HG03064 (cell line): ENCODE results near the gene SEMA3F.
"Not testable (repeated sequence)": the region's sequence is repeated elsewhere in the genome, so short reads cannot be mapped to it uniquely, and the experiment has no call there.

Experiments used
- ATAC-seq: cut with Tn5 transposase; IDR thresholded peaks from one replicate; pipeline ENCODE4 v1.9.1; 2021; ENCODE audit warnings: low read depth; ENCODE audit not compliant: unreplicated experiment

SEMA3F gene

DNA sequence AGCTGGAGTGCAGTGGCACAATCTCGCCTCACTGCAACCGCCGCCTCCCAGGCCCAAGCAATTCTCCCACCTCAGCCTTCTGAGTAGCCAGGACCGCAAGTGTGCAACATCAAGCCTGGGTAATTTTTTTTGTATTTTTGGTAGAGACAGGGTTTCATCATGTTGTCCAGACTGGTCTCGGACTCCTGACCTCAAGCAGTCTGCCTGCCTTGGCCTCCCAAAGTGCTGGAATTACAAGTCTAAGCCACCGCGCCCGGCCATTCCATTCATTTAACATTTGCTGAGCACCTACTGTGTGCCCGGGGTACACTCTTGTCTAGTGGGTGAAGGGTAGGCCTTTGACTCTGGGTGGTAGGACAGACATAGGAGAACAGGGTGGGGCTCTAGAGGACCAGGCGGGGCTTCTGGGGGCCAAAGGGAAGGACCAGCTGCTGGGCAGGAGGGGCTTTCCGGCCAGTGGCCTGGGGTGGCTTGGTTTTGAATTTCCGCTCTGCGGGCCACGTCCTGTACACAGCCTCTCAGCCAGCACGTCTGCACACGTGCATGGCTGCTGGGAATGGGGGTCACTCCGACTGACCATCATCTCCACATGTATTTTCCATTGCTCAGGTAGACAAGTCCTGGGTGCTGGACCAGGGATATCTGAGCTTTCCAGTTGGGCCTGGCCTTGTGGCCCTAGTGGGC, 52.4 kb downstream of the SEMA3F start:
- ATAC-seq: no peak

DNA sequence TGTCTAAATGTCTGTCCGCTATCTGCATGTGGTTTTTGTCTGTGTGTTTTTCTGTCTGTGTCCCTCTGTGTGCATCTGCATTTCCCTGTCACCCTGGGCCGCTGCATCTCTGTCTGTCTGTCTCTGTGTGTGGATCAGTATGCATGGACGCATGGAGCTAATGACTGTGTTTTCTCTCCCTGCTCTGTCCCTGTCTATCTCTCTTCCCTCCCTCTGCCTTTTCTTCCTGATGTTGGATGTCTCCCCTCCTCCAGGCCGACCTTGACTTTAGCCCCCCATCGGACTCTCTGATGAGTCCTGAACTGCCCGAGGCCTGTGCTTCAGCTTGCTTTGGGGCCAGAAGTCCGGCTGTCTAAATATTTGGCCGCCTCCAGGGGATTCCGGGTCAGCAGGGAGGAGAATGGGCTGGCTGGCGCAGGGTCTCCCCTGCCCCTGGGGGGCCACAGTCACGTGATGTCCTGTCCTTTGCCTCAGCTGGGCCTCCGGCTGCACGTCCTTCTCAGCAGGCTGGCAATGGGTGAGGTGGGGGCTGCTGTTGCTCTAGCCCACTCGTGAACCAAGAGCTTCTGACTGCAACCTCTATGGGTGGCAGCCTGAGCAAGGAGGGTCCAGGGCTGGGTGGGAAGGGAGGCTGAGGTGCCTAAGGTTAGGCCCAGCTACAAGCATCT, 53.7 kb downstream of the SEMA3F start:
- no peak for ATAC-seq

DNA sequence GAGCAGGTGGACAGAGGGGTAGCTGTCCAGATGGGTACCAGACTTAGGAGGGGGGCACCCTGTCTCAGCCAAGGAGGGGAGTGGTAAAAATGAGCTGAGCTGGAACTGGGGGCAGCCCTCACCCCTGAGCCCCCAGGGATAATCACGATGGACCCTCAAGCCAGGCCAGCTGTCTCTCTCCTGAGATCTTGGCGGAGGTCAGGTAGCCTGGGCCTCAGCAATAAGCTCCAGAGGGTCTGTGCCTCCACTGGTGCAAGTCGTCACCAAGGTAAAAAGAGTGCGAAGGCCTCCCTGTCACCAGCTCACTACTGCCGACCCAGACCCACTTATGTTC, 55.0 kb downstream of the SEMA3F start:
- no peak for ATAC-seq

DNA sequence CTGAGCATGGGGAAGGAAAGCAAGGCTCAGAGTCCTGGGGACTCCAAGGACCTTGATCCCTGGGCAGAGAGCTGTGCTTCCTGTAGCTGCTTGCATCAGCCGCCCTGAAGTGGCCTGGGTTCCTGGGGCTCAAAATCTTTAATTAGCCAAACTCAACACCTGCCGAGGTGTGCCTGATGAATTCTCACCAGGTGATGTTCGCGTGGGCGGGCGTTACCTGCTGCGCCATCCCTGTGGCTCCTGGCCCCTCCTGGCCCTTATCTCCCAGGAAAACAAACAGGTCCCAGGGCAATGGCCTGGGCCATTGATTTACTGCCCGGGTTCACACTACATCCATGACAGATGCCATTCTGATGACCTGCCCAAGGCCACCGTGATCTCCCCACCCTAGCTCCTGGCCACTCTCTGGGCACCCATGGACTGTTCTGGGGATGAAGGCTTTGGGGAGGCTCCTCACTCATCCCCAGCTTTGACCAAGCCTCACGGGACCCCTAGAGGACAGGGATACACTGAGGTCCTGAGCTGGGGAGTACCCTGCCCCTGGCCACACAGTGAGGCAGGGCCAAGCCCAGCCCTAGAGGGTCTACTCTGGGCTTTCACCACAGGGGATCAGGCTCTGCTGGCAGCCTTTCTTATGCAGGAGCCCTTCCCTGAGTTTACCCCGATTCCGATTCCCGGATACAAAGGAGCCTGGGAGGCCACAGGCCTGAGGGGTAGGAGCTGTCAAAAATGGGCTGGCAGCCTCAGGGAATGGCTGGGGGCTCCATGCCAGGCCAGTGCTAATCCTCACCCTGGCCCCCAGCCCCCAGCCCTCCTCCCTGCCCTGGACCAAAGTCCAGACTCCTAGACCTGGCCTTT, 55.6 kb downstream of the SEMA3F start:
- no peak for ATAC-seq

GRCh38 chr3:50211368-50211717, 56.2 kb downstream of the SEMA3F start:
- ATAC-seq: not testable (repeated sequence)

GRCh38 chr3:50211930-50212329, 56.8 kb downstream of the SEMA3F start:
- ATAC-seq: no peak

DNA sequence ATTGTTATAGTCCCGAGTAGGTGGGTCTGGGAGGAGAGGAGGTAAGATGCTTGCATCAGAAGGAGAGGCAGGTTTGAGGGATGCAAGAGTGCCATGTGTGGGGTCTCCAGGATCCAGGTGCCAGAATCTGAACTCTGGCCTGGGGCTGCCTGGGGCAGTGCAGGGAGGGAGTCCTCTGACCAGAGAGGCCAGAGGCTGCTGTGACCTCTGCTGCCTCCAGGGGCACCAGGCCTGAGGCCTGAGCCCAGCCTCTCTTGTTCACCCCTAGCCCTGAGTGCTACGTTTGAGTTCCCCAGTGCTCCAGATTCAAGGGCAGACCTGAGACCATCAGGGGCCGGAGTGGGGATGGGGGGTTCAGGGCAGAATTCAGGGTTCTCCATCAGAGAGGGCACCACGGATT, 57.4 kb downstream of the SEMA3F start:
- ATAC-seq: no peak

- no peak for ATAC-seq
Measured at GRCh38 chr3:50212971-50213370, 57.8 kb downstream of the SEMA3F start.

DNA sequence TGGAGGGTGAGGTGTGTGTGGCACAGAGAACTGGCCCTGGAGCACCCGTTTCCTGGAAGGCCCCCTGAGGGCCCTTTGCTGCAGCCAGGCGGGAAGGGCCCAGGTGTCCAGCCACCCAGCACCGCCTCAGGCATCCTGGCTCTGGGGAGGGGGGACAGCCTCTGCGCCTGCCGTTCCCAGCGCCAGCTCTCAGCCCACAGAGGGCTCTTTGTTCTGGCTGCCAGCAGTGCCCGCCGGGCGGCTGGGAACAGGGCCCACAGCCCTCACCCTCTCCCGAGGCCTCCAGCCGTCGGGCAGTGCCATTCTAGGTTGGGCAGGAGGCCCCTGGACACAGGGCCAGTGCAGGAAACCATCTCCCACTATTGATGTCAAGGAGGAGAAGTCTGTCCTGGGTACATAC, 58.2 kb downstream of the SEMA3F start:
- ATAC-seq: no peak

DNA sequence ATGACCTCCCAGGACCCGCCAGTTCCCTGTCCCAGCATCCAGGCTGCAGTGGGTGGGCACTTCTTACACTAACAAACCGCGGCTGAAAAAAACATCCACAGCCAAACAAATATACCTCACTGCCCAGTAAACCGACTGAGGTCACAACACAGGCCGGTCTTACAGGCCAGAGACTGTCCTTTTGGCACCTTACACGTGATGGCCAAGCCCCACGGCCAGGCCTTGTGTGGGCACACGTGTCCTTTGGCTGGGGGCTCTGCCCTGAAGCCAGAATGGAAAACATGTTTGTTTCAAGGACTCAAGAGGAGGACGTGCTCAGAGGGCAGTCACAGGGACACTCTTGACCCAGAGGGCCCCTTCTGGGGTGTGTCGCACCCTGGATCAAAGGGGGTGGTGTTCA, 59.7 kb downstream of the SEMA3F start:
- no peak for ATAC-seq

- no peak for ATAC-seq
Measured at GRCh38 chr3:50215529-50215928, 60.4 kb downstream of the SEMA3F start.

- ATAC-seq: no peak
Measured at GRCh38 chr3:50217681-50218080, 62.6 kb downstream of the SEMA3F start.

DNA sequence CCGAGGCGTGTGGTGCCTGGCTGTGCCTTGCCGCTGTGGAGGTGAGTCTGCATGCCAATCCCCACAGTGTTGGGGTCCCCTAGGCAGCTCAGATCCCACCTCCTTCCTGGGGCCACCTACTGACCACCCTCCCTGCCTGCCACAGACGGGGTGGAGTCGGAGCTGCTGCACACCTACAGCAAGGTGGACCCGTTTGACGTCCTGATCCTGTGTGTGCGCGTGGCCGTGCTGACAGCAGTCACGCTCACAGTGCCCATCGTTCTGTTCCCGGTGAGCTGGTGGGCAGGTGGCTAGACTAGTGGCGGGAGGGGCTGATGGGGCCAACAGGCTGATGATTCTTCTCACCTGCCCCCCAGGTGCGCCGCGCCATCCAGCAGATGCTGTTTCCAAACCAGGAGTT, 63.3 kb downstream of the SEMA3F start:
- ATAC-seq: no peak

GRCh38 chr3:50219285-50219684, 64.2 kb downstream of the SEMA3F start:
- ATAC-seq: no peak

DNA sequence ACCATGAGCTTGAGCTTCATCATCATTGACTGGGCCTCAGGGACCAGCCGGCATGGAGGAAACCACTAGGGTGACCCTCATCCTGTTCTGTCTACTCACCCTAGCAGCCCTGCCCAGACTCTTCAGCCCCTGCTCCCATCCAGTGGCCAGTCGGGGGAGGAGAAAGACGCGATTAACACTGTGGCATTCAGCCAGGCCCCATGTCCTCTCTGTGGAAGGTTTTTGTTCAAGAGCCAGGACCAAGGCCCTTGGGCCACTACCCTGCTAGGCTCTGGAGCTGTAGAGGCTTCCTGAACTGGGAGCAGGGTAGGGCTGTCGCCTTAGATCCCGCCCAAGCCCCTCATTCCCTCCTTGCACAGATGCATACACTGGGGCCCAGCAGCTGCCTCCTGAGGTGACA, 65.0 kb downstream of the SEMA3F start:
- ATAC-seq: no peak

- ATAC-seq: no peak
Measured at GRCh38 chr3:50221051-50221410, 65.9 kb downstream of the SEMA3F start.

- no peak for ATAC-seq
Measured at GRCh38 chr3:50221411-50222168, 66.5 kb downstream of the SEMA3F start.

DNA sequence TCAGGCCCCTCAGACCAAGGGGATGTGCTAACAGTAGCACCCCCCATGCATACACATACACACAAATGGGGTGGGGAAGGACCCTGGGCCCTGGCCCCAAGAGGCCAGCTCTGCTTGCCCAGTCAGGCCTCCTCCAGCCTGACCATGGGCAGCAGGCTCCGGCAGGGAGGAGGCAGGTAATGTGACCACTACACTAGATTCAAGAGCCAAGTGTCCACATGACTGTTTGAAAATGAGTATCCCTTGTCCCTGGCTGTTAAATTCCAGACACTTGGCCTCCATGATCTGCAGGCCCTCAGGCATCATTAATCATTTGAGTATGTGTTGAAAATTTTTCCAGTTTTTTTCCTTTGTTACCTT, 67.0 kb downstream of the SEMA3F start:
- ATAC-seq: no peak

- ATAC-seq: no peak
Measured at GRCh38 chr3:50224639-50225038, 69.5 kb downstream of the SEMA3F start.

GRCh38 chr3:50226888-50227389, 71.8 kb downstream of the SEMA3F start:
- peak; percentile 3 for ATAC-seq
